ENCODE data around the gene ANAPC10.

DNA sequence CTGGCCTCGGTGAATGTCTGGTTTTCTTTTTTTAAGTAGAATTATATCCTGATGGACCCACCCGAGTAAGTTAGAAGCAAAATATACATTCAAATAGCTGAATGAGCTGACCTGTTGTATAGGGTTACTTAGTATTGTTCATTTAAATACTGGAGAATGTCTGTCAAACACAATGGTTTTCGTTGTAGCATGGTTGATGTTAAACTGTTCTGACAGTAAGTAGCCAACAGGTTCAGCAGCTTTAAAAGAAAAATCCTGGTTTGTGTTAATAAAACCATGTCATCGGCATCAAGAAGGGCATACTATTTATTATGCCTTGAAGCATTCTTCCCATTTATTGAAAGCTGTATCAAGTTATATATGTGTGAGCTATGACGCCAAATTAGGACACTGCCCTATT lies 149.6 kb downstream of the ANAPC10 start:
- no peak for TF ChIP-seq POLR2AphosphoS5 (IDR thresholded peaks at IDR 0.05; ENCODE audit: borderline replicate concordance, low read depth, low read length)
- TF ChIP-seq EZH2 (IDR thresholded peaks at IDR 0.05), result no peak
